Retinal pigment epithelial cell (primary cell): Measurements from ENCODE around the gene SLC4A7.
"Not testable (repeated sequence)": the region's sequence is repeated elsewhere in the genome, so short reads cannot be mapped to it uniquely, and the experiment has no call there.

ENCODE experiments used
- DNase-seq: peaks from one replicate; pipeline ENCODE4 v3.0.0-alpha.2; 2010; ENCODE audit warnings: low read depth
- H3K4me3 ChIP-seq: 2 replicates; pipeline ENCODE4 v1.5.1; 2011; ENCODE audit warnings: mild to moderate bottlenecking, low read length, control low read depth, moderate library complexity
- CTCF ChIP-seq: conservative IDR thresholded peaks from 2 replicates; pipeline ENCODE4 v1.5.1; 2011; ENCODE audit warnings: low read depth, low read length, control low read depth, inconsistent platforms

Gene SLC4A7

DNA sequence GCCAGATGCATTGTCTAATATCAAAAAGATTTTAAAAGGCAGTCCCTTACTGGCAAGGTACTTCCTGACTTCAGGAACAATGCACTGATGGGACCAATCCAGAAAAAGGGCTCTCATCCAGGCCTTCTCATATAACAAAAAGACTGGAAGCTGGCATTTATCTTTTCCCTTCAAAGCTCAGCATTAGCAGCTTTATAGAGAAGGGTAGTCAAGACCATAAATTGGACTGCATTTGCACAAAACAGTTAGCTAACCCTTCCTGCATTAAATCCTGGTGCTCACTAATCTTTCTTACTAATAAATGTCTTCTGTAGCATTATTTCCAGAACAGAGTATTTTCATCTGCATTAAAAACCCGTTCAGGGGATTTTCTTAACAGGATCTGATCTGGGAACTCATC is 69.0 kb downstream of the SLC4A7 start:
- no peak for DNase-seq
- no peak for TF ChIP-seq CTCF
- no peak overlapping the region for H3K4me3 ChIP-seq

DNA sequence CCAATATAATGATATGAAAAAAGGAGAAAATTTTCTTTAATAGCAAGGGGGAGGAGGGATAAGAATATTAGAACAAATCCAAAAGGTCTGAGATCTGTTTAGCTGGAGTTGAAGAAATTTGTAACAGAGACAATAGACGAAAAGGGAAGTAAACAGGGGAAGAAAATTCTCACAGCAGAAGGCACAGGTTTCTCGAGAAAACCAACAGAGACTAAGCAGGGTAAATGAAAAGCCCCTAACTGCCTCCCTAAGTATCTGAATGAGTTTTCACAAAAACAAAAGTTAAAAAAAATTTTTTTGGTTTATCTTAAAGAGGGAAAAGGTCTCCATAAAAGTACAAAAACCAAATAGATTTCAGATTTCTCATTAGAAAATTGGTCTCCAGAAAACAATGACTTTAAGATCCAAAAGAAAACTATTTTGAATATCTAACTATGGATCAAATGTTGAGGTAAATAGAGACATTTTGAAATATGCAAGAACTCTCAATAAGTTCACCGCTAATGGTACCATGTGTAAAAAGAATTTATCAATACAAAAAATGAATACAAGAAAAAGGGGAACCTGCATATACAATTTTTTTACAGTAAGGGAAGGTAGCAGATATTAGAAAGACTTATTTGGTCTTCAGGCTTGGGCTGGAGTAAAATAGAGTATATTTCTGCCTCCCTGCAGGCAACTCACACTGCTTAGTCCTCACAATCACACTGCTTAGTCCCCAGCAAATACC is 91.1 kb downstream of the SLC4A7 start:
- DNase-seq: no peak
- no peak overlapping the region for H3K4me3 ChIP-seq
- no peak for TF ChIP-seq CTCF

- DNase-seq, H3K4me3 ChIP-seq: not testable (repeated sequence)
Measured at GRCh38 chr3:27392414-27392813, 91.8 kb downstream of the SLC4A7 start.

GRCh38 chr3:27391796-27392195 is 92.4 kb downstream of the SLC4A7 start:
- no peak for TF ChIP-seq CTCF
- H3K4me3 ChIP-seq: no peak overlapping the region
- DNase-seq: no peak

- no peak for TF ChIP-seq CTCF
- no peak overlapping the region for H3K4me3 ChIP-seq
- no peak for DNase-seq
Measured at GRCh38 chr3:27387625-27388024, 96.6 kb downstream of the SLC4A7 start.

DNA sequence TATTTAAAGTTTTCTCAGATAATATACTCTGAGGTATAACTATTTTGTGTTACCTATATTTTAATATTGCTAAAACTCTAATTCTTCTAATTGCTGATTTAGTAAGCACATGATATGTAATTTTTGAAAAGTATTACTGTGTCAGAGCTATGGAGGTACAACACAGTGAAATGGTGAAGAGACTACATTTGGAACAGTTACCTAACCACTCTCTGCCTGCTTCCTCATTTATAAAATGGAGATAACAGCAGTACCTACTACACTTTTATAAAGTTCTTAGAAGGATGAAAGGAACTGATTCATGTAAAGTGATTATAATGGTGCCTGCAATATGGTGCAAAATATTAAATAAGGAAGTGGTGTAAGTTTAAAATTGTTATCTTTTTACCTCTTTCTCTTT is 98.7 kb downstream of the SLC4A7 start:
- DNase-seq: no peak
- no peak for TF ChIP-seq CTCF
- no peak overlapping the region for H3K4me3 ChIP-seq

DNA sequence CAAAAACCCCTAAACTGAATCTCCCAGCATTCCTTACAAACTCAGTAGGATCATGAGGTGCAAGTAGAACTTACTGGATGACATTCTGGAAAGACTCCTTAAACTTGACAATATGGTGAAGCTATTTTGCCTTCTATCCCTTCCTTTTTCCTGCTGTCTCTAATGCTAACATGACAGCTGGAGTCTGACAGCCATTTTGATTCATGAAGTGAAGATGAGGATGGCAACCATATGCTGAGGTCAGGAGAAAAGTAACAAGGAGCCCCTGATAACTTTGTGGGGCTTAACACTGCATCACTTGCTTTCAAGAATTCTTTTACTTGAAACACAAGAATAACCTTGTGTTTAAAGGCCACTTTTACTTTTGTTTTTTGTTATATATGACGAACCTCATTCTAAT is 100.0 kb downstream of the SLC4A7 start:
- H3K4me3 ChIP-seq: no peak overlapping the region
- TF ChIP-seq CTCF: no peak
- DNase-seq: no peak
